Adrenal gland (tissue), 5 donors: Measurements from ENCODE around the gene SETBP1.

Source experiments
- POLR2A ChIP-seq, 2 donors: fragments of 450-650 bp; IDR thresholded peaks; one replicate each; pipeline ENCODE4 v1.6.1; 2017; ENCODE audit warnings: antibody characterized with exemption in 2 of 2, mild to moderate bottlenecking in 2 of 2, moderate library complexity in 1 of 2
- TF ChIP-seq, protein P1 (sequence below), 6 experiments: fragments of 450-650 bp in 4 of 6; fragments of 200-600 bp in 2 of 6; sonication (generic) in 1 of 6; IDR thresholded peaks; 1 replicate in 5 of 6; 2 replicates in 1 of 6; pipeline versions ENCODE4 v1.5.1 to v1.8.0; 2016 to 2021; ENCODE audit warnings: antibody characterized with exemption in 6 of 6, mild to moderate bottlenecking in 2 of 6, moderate library complexity in 1 of 6
- donor health status: DM: no; HTN: no; CAD: no.

DNA sequence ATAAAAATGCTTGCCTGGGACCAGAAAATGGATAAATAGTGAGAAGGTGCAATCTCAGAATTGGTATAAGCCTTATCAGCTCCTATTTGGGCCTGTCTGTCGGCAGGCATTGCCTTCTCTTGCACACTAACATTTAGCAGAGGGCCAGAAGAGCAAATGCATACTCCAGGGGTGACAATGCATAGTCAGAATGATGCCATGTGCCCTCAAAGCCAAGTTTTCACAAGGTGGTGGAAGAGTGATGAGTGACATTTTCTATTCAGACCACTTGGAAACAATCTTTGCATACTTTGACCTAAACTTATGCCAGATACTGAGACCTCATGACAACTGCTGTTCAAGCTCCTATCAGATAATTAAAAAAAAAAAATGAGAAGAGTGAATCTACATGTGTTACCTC lies 276.3 kb downstream of the SETBP1 start:
- TF ChIP-seq, protein P1, sequence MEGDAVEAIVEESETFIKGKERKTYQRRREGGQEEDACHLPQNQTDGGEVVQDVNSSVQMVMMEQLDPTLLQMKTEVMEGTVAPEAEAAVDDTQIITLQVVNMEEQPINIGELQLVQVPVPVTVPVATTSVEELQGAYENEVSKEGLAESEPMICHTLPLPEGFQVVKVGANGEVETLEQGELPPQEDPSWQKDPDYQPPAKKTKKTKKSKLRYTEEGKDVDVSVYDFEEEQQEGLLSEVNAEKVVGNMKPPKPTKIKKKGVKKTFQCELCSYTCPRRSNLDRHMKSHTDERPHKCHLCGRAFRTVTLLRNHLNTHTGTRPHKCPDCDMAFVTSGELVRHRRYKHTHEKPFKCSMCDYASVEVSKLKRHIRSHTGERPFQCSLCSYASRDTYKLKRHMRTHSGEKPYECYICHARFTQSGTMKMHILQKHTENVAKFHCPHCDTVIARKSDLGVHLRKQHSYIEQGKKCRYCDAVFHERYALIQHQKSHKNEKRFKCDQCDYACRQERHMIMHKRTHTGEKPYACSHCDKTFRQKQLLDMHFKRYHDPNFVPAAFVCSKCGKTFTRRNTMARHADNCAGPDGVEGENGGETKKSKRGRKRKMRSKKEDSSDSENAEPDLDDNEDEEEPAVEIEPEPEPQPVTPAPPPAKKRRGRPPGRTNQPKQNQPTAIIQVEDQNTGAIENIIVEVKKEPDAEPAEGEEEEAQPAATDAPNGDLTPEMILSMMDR (IDR thresholded peaks at IDR 0.05): no peak
- TF ChIP-seq POLR2A (IDR thresholded peaks at IDR 0.05): no peak
